C4-2B (cell line): Measurements from ENCODE around the gene HRCT1.

Source experiments
- ZFX ChIP-seq: fragments of 450-650 bp; IDR thresholded peaks from 2 replicates; pipeline ENCODE4 v1.6.1; 2017
- TF ChIP-seq, protein P1 (sequence below): fragments of 450-650 bp; conservative IDR thresholded peaks from 2 replicates; pipeline ENCODE4 v1.5.1; 2017; ENCODE audit warnings: mild to moderate bottlenecking

- TF ChIP-seq, protein P1, sequence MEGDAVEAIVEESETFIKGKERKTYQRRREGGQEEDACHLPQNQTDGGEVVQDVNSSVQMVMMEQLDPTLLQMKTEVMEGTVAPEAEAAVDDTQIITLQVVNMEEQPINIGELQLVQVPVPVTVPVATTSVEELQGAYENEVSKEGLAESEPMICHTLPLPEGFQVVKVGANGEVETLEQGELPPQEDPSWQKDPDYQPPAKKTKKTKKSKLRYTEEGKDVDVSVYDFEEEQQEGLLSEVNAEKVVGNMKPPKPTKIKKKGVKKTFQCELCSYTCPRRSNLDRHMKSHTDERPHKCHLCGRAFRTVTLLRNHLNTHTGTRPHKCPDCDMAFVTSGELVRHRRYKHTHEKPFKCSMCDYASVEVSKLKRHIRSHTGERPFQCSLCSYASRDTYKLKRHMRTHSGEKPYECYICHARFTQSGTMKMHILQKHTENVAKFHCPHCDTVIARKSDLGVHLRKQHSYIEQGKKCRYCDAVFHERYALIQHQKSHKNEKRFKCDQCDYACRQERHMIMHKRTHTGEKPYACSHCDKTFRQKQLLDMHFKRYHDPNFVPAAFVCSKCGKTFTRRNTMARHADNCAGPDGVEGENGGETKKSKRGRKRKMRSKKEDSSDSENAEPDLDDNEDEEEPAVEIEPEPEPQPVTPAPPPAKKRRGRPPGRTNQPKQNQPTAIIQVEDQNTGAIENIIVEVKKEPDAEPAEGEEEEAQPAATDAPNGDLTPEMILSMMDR, result no peak
- TF ChIP-seq ZFX, result no peak
Observed at GRCh38 chr9:35911690-35912089, 5.7 kb downstream of the HRCT1 start.
